Cardiac fibroblast (primary cell): ENCODE measurements around the gene P2RY2.

Experiments used
- DNase-seq, 2 donors: peaks; one replicate each; pipeline versions ENCODE4 v3.0.0 to v3.0.0-alpha.2; 2010; ENCODE audit warnings: low read depth in 2 of 2
- H3K4me3 ChIP-seq, 2 donors: replicated peaks in 1 of 2; 1 replicate in 1 of 2; 2 replicates in 1 of 2; pipeline ENCODE4 v1.5.1; 2011; ENCODE audit warnings: low read depth in 2 of 2, low read length in 2 of 2, mild to moderate bottlenecking in 2 of 2, moderate library complexity in 1 of 2
- TF ChIP-seq, protein P1 (sequence below): IDR thresholded peaks from one replicate; pipeline ENCODE4 v1.5.1; 2011; ENCODE audit warnings: low read depth, mild to moderate bottlenecking, low read length, inconsistent platforms

Gene P2RY2

GRCh38 chr11:73188301-73188700 is 29.8 kb upstream of the P2RY2 start:
- DNase-seq, result no peak
- no peak overlapping the region for H3K4me3 ChIP-seq
- TF ChIP-seq, protein P1, sequence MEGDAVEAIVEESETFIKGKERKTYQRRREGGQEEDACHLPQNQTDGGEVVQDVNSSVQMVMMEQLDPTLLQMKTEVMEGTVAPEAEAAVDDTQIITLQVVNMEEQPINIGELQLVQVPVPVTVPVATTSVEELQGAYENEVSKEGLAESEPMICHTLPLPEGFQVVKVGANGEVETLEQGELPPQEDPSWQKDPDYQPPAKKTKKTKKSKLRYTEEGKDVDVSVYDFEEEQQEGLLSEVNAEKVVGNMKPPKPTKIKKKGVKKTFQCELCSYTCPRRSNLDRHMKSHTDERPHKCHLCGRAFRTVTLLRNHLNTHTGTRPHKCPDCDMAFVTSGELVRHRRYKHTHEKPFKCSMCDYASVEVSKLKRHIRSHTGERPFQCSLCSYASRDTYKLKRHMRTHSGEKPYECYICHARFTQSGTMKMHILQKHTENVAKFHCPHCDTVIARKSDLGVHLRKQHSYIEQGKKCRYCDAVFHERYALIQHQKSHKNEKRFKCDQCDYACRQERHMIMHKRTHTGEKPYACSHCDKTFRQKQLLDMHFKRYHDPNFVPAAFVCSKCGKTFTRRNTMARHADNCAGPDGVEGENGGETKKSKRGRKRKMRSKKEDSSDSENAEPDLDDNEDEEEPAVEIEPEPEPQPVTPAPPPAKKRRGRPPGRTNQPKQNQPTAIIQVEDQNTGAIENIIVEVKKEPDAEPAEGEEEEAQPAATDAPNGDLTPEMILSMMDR, result no peak

DNA sequence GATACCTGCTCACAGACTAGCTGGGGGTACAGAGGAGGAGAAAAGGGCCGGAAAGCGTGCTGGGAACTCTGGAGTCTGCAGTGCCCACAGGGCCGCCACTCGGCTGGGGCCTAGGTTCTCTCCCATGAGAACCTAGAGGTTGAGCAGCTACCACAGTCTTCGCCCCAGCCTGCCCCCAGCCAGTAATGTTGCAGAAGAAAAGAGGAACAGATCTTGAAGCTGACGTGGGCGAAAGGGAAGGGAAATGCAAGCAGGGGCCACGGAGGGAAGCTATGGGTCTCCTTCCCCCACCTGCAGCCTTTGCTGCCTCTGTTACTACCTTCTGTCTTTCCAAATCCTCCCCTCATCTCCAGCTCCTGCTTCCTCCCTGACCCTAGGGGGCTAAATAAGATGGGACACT is 28.8 kb upstream of the P2RY2 start:
- no peak for DNase-seq
- no peak overlapping the region for H3K4me3 ChIP-seq

GRCh38 chr11:73189723-73190556 is 28.1 kb upstream of the P2RY2 start:
- H3K4me3 ChIP-seq, result no peak overlapping the region
- TF ChIP-seq, protein P1, result no peak

More for the DNA sequence above, 28.8 kb upstream of the P2RY2 start:
- TF ChIP-seq, protein P1, result no peak

GRCh38 chr11:73190557-73190885 is 27.6 kb upstream of the P2RY2 start:
- no peak for DNase-seq
- H3K4me3 ChIP-seq, result no peak overlapping the region
- TF ChIP-seq, protein P1, result no peak

More at GRCh38 chr11:73189723-73190556, 28.1 kb upstream of the P2RY2 start:
- peak in 1 of 2 donors; percentile 44 for DNase-seq

DNA sequence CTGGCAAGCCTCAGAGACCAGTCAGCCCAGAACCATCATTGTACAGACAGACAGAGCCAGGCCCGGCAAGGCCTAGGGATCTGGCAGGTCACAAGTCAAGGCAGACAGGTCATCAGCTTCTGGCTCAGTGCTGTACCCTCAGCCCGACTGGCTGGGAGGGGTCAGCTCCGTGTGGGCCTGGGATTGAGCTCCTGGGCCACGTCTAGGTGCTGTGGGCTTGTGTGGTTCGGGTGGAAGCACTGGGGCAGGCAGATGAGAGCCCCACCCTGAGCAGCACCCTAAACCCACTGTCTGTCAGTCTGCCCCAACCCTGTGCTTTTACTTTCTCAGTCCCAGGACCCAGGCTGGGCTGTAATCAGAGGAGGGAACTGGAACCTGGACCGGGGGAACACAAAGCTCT is 26.9 kb upstream of the P2RY2 start:
- no peak for DNase-seq
- TF ChIP-seq, protein P1, result no peak
- no peak overlapping the region for H3K4me3 ChIP-seq

DNA sequence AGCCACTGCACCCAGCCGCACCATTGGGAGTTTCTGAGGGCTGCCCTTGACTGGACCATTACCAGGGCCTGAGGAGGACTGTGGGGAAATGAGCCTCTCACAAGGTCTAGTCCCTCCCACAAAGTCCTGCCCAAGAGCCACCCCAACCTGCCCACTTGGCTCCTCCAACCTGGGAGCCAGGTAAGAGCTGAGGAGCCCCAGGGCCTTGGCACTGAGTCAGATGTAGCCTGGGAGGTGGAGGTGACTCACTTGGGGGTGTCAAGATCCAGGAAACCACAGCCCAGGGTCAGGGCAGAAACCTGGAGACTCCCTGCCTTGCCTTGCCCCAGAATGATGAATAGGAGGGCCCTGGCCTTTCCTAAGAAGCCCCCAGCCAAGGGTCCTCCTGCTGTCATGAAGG is 25.8 kb upstream of the P2RY2 start:
- H3K4me3 ChIP-seq, result no peak overlapping the region
- no peak for DNase-seq
- TF ChIP-seq, protein P1, result no peak
